ENCODE data around the gene TPST1.
"Not testable (repeated sequence)": the region's sequence is repeated elsewhere in the genome, so short reads cannot be mapped to it uniquely, and the experiment has no call there.

TPST1 gene

DNA sequence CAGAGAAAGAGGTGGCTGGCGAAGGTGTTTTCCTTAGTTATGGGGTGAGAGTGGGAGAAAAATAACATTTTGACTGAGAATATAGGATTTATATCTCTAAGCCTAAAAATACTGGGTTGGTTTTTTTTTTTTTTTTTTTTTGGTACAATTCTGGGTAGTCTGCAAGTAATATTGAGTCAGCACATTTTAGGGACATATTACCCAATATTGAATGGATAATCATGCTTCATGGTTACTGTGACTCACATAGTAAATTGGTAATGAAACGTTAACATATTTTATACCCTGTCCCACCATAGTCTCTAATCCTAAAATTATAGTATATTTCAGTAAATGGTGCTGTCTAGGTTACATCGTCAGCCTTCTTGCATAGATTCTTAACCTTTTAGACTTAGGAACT lies 91.4 kb downstream of the TPST1 start:
- no peak for DNase-seq

DNA sequence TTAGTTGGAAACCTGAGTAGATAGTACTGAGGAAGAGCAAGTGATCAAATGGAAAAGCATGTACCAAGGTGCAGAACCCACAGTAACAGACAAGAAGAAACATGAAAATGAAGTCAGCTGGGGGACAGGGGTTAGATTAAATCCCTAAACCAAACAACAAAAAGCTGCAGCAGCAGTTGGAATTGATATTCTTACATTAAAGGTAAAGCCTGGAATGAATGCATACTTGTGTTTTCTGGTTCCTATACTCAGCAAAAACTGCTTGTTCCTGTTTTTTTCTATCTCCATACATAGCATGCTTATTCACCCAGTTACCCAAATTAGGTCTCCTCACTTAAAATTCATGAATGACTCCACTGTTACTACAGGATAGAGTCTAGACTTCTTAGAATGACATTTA lies 92.4 kb downstream of the TPST1 start:
- no peak for DNase-seq

DNA sequence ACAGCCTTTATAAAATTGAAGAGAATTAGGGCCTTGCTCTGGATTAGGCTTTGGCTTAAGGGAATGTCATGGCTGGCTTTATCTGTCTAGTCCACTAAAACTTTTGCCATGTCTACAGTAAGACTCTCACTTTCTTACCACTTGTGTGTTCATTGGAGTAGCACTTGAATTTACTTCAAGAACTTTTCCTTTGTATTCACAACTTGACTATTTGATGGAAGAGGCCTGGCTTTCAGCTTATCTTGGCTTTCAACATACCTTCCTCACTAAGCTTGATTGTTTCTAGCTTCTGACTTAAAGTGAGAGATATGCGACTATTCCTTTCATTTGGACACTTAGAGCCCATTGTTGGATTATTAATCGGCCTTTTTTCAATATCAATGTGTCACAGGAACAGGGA lies 96.1 kb downstream of the TPST1 start:
- DNase-seq: no peak

DNA sequence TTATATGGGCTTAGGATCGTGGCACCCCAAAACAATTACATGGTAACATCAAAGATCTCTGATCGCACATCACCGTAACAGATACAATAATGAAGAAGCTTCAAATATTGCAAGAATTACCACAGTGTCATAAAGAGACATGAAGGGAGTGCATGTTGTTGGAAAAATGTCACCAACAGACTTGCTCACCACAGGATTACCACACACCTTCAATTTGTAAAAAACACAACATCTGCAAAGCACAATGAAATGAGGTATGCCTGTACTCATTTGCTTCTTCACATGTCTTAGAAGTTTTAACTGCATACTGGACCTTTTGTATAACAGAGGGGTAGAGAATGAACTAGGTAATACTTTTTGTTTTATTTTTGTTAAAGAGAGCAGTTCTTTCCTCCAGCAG lies 96.6 kb downstream of the TPST1 start:
- DNase-seq: no peak

DNA sequence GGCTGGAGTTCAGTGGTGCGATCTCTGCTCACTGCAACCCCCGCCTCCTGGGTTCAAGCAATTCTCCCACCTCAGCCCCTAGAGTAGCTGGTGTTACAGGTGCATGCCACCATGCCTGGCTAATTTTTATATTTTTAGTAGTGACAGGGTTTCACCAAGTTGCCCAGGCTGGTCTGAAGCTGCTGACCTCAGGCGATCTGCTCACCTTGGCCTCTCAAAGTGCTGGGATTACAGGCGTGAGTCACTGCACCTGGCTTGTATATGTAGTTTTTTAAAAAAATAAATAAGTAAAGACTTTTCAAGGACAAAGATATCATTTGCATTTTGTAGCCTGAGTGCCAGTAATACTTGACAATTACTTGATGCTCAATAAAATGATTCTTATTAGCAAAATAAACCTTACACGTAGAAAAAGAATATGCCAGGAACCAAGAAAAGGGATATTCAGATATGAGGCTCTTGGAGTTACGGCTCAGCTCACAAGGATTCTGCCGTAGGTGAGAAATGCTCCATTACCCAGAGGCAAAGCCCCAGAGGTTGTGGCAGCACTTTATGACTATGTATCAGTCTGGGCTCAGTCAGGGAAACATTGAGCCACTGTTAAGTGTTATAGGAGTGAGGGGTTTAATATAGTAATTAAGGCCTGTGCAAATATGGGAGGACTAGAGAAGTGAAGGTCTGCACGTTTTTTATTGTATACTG lies 98.5 kb downstream of the TPST1 start:
- DNase-seq: no peak

DNA sequence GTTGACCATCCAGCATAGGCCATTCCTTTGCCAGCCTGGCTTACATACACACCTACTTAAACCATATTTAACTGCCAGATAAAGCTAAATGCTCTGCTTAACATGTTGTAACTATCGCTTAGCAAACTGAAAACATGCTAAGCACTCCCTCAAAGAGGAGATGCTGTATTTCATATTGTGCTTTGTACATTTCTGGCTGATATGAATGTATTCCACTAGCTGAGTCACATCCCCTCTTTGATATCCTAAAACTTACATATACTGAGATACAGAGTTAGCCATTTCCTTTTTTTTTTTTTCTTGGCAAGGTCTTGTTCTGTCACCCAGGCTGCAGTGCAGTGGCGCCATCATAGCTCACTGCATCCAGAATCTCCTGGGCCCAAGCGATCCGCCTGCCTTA lies 99.4 kb downstream of the TPST1 start:
- DNase-seq: no peak

DNA sequence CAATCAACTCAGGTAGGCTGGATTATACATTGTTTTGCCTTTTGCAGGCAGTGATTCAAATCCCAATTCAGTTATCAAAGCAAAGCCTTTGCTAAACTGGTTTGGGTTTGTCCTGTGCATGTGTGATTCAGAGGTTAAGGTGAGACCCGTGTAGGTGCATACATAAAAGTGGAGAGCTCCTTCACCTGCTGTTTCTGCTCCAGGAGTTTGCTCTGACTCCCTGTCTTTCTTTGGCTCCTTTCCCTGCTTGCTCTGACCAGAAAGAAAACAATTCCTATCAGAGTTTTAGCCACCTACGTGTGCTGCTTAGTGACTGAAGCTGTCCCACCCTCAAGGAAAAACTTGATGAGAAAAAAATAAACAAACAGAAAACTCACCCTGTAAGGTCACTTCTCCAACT lies 101.1 kb downstream of the TPST1 start:
- DNase-seq: no peak

DNA sequence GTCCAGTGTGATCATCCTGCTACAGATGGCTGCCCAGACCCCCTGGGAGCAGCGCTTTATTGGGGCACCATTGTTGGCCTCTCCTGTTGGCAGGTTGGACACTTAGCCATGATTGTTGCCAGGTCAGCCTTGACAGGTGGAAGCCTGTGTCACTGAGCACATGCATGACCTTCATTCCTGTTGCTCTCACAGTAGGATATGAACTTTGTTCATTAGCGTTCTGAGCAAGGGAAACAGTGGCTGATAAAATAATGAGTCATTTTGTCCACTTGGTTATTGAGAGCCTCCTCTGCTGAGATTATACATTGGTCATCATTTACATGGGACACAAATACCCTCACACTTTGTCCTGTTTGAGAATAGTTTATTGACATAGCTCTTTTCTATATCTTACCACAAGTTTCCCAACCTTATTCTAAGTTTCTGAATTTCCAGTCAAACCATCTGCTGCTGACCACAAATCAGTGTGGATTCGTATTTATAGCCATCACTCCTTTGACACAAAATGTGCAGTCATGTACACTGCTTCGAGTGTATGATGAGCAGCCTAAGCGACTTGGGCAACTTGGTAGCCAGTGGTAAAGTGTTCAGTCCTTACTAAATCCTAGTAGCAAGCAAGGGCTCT lies 102.6 kb downstream of the TPST1 start:
- no peak for DNase-seq

DNA sequence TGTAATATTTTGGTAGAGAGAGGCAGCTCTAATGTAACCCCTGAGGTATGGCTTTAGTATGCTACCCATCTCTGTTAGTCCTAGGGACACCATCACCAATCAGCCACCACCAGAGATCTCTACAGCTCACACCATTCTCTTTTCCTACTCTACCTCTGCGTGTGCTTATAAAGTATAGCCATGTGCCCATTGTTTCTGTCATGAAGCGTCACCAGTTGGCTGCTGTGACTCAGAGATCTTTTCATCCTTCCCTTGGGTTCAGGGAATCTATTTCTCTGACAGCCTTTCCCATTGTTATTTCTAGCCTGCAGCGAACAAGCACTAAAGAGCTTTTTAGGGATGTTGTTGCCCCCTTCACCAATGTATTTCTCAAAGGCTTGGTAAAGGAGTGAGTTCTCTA lies 103.3 kb downstream of the TPST1 start:
- no peak for DNase-seq

DNA sequence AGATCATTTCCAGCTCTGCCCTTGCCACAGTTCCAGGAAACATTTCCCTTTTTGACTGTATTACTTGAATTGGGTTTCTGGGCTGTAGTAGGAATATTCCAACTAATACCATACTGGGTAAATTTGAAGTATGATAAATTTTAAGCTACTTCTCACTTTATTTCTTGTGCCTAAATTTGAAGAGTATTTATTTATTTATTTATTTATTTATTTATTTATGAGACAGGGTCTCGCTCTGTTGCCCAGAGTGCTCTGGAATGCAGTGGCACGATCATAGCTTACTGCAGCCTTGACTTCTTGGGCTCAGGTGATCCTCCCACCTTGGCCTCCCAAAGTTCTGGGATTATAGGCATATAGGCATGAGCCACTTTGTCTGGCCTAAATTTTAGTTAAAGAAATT lies 105.5 kb downstream of the TPST1 start:
- no peak for DNase-seq

DNA sequence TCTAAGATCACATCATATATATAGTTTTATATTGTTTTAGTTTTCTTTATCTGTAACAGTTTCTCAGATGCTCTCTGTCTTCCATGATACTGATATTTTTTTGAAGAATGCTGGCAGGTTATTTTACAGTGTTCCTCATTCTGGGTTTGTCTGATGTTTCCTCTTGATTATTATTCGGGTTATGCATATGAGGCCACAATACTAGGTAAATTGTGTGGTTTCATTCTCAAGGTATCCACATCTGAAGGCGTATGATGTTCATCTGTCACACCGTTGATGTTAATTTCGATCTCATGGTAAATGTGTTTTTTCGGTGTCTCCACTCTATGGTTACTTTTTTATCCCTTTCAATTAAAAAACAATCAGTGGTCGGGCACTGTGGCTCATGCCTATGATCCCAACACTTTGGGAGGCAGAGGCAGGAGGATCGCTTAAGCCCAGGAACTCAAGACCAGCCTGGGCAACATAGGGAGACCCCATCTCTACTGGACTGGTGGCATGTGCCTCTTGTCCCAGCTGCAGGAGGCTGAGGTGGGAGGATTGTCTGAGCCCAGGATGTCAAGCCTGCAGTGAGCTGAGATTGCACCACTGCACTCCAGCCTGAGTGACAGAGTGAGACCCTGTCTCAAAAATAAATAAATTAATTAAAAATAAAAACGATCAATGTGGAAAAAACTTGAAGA lies 108.9 kb downstream of the TPST1 start:
- DNase-seq: no peak

DNA sequence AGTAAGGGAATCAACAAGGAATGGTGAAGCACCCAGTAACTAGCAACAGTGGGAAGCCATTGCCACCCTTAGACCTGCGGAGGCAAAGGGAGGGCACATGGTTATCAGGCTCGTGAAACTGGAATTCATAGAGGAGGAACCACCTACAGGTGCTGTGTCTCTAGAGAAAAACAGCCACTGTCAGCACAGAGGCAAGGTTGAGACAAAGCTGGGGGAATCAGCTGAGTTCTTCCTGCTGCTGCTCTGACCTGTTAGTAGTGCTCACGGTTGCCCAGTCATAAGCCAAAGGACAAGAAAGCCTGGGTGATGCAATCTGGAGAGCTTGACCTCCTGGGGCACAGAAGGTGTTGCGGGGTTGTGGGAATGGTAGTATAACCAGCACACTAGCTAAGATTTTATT lies 110.1 kb downstream of the TPST1 start:
- DNase-seq: no peak

DNA sequence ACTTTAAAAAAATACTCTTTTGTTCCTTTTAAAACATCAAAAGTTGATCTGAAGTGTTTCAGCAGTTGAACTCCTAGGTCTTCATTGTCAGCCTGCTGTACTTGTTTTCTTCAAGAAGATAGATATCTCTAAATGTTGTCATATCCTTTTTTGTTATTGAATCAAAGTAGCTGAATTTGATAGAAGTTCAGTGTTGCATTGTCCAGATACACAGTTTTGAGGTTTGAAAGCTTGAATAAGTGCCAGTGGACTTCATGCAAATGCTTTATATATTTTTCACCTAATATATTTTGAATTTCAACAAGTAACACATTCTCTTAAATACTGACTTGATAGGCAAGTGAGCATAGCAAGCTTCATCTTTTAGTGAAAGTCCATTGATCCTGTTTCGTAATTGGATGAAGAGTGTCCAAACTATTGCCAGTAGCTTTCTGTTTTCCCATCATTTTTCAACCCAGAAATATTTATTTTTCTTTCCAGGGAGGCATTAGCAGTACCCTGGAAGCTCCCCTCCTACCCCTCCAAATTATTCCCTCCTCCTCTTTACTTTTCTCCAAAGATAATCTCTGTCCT lies 114.4 kb downstream of the TPST1 start:
- no peak for DNase-seq

DNA sequence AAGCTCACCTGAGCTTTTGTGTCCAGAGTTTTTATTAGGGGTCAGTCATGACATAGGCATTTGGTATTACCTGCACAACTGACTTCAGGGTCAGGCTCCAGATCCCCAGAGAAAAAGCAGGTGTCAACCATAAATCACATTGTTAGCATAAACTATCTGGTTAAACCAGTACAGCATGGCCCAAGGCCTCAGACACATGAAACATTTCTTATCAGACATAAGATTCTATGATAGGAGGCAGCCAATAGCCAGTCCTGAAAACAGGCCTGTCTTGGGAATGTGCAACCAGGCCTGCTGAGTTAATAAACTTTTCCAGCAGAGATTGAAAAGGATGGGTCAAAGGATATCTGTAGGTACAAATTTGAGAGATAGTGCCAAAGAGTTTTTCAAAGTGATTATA lies 116.1 kb downstream of the TPST1 start:
- DNase-seq: no peak

DNA sequence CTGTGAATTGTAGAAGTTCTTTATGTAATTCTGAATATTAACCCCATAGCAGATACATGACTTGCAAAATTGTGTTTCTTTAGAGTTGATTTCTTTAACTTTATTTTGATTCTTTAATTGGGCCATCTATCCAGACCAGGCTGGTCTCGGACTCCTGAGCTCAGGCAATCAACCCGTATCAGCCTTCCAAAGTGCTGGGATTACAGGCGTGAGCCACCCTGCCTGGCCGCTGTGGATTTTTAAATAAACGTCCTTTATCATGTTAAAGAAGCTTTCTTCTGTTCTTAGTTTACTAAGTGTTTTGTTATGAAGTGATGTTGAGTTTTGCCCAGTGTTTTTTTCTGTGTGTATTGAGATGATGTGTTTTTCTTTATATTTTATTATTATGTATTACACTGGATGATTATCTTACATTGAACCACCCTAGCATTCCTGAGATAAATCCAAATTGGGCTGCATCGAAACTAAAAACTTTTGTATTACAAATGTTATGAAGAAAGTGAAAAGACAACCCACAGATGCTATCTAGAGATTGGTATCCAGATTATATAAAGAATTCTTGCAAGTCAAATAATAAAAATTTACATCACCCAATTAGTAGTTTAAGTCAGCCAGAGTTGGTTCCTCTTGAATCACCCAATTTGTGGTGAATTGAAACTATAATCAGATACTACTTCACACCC lies 118.1 kb downstream of the TPST1 start:
- DNase-seq: no peak

DNA sequence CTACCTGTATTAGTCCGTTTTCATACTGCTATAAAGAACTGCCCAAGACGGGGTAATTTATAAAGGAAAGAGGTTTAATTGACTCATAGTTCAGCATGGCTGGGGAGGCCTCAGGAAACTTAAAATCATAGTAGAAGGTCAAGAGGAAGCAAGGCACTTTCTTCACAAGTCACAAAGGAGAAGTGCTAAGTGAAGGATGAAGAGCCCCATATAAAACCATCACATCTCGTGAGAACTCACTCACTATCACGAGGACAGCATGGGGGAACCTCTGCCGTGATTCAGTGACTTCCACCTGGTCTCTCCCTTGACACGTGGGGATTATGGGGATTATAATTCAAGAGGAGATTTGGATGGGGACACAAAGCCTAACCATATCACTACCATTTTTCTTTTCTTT lies 119.9 kb downstream of the TPST1 start:
- DNase-seq: not testable (repeated sequence)

DNA sequence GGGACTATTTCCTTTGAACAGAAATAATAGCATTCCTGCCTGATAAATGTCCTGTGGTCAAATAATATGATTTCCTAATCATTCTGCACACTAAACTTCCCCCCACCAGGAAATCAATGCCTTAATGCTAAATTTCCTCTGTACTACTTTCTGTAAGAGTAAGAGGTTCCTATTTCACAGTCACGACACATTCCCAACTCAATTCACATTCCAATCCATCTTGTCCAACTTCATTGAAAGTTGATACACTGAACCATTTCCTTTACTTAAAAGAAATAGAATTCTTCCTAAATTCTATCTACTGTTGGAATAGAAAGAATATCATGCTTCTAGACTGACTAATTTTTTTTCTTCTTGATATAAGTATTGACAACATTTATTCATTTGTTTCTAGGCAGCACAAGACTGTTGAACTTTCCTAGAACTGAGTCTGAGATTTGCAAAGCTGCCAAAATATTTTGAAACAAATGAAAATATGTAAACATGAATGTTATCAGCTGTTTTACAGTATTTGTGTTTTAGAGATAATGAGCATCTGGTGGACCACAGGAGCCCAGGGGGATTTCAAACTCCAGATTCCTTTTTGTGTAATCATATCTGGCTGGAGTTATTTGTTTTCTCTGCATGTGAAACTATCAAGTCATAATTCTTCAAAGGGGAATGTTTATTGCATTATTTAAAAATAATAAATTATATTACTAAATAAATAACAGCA lies 121.5 kb downstream of the TPST1 start:
- no peak for DNase-seq

DNA sequence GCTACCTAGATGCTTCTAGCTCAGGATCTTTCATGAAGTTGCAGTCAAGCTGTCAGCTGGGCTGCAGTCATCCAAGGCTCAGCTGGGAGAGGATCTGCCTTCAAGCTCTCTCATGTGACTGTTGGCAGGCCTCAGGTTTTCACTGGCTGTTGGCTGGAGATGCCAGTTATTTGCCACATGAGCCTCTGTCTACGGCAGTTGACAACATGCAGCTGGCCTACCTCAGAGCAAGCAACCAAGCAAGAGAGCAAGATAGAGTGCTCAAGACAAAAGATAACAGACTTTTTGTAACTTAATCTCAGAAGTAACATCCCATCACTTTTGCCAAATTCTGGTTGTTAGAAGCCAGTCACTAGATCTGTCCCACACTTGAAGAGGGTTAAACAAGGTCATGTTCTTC lies 125.8 kb downstream of the TPST1 start:
- DNase-seq: peak; percentile 86

DNA sequence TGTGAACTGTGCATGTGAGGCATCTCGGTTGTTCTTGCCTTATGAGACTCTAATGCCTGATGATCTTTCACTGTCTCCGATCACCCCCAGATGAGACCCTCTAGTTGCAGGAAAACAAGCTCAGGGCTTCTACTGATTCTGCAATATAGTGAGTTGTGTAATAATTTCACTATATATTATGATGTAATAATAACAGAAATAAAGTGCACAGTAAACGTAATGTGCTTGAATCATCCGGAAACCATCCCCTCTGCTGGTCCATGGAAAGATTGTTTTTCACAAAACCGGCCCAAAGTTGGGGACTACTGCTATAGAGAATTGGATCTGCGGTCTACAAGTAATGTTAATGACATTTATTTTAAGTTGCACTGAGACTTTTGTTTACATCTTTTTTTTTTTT lies 126.7 kb downstream of the TPST1 start:
- no peak for DNase-seq

DNA sequence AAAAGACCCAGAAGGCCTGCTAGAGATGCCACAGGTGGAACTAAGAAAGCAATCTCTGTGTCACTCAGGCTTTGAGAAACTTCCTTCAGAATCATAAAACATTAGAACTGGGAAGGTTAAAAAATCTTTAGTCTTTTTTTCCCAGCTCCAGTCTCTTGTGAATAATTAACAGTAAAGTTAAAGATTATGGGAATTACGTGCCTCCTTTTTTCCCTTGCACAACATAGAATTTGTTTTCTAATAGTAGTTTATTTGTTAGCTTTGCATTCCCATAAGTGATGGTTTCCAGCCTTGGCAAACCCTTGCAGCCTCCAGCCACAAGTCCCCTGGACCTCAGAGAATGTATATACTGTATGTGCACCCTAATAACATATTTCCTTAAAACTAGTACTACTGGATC lies 128.3 kb downstream of the TPST1 start:
- DNase-seq: no peak

DNA sequence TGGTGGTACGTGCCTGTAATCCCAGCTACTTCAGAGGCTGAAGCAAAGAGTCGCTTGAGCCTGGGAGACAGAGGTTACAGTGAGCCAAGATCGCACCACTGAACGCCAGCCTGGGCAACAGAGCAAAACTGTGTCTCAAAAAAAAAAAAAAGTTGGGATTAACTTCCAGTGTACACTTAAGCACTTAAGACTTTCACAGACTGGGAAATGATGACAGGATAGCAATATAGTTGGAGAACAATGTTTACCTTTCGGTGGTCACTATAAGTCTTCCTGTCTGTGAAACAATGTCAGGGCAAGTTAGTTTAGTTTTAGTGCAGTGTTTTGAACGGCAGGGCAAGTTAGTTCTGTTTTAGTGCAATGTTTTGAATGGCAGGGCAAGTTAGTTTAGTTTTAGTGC lies 130.2 kb downstream of the TPST1 start:
- no peak for DNase-seq

DNA sequence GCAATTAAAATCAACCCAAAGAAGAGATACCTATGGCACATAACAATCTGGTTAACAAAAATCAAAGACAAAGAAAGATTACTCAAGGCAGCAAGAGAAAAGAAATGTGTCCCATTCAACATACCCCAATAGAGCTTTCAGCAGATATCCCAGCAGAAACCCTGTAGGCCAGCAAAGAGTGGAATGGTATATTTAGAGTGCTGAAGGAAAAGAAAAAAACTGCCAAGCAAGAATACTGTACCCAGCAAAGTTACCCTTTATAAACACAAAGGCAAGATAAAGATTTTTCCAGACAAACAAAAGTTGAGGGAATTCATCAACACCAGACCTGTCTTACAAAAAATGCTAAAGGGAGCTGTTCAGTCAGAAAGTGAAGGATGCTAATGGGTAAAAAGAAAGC lies 131.6 kb downstream of the TPST1 start:
- no peak for DNase-seq

DNA sequence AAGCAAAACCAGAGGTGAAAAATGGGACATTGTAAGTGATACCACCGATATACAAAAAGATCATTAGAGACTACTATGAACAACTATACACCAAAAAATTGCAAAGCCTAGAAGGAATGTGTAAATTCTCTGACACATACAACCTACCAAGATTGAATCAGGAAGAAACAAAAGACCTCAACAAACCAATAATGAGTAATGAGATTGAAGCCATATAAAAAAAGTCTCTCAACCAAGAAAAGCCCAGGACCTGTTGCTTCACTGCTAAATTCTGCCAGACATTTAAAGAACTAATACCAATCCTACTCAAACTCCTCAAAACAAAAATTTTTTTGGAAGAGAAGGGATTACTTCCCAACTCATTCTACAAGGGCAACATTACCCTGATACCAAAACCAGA lies 134.0 kb downstream of the TPST1 start:
- DNase-seq: no peak
